ENCODE measurements around the gene TP53I11.

DNA sequence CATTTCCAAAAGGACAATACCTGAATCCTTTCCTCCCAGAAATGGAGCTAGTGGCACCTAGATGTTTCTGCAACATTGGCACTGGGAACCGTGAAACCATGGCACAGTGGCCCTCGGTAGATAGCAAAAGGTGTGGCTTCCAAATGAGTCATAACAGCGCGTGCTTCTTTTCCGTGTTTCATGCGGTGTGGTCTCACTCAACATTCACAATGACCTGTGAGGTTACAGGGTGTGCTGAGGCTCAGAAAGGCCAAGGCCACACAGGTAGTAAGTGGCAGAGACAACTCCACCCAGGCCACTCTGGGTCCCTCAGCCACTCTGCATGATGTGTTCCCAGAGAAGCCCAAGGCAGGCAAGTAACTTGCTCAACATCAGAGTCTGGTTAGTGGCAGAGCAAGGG lies 67.4 kb downstream of the TP53I11 start:
- TF ChIP-seq POLR2AphosphoS5 (IDR thresholded peaks at IDR 0.05) = no peak
- TF ChIP-seq, protein P1, sequence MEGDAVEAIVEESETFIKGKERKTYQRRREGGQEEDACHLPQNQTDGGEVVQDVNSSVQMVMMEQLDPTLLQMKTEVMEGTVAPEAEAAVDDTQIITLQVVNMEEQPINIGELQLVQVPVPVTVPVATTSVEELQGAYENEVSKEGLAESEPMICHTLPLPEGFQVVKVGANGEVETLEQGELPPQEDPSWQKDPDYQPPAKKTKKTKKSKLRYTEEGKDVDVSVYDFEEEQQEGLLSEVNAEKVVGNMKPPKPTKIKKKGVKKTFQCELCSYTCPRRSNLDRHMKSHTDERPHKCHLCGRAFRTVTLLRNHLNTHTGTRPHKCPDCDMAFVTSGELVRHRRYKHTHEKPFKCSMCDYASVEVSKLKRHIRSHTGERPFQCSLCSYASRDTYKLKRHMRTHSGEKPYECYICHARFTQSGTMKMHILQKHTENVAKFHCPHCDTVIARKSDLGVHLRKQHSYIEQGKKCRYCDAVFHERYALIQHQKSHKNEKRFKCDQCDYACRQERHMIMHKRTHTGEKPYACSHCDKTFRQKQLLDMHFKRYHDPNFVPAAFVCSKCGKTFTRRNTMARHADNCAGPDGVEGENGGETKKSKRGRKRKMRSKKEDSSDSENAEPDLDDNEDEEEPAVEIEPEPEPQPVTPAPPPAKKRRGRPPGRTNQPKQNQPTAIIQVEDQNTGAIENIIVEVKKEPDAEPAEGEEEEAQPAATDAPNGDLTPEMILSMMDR (IDR thresholded peaks at IDR 0.05) = no peak
- TF ChIP-seq EP300 (IDR thresholded peaks at IDR 0.05) = no peak
- no peak for TF ChIP-seq POLR2A (IDR thresholded peaks at IDR 0.05)

Measured in gastroesophageal sphincter (tissue), 3 donors.